Heart left ventricle (tissue), 16 donors: ENCODE data around the gene NDEL1. TPM values are rescaled to one million over a fixed set of nuclear protein-coding genes. Genes with fewer than 3 reads are reported as not detected.

Experiments used
- ATAC-seq, 4 donors: fragments of 200-7000 bp; cut with Tn5 transposase; one replicate each; pipeline ENCODE4 v1.9.1; 2020 to 2022; ENCODE audit warnings: moderate library complexity in 4 of 4, mild to moderate bottlenecking in 3 of 4, moderate number of reproducible peaks in 1 of 4
- DNase-seq, 5 donors: peaks; one replicate each; pipeline ENCODE4 v3.0.0-alpha.2; 2020
- H3K27ac ChIP-seq, 12 donors: fragments of 200-600 bp; sonication (generic) in 4 of 12; one replicate each; pipeline versions ENCODE4 v1.5.0 to v1.8.0; 2016 to 2022; ENCODE audit warnings: mild to moderate bottlenecking in 2 of 12
- H3K27me3 ChIP-seq, 9 donors: fragments of 200-600 bp; sonication (generic) in 2 of 9; one replicate each; pipeline versions ENCODE4 v1.5.1 to v1.8.0; 2016 to 2022; ENCODE audit warnings: mild to moderate bottlenecking in 3 of 9
- H3K36me3 ChIP-seq, 9 donors: fragments of 200-600 bp; sonication (generic) in 2 of 9; one replicate each; pipeline versions ENCODE4 v1.5.0 to v1.8.0; 2018 to 2022; ENCODE audit warnings: mild to moderate bottlenecking in 2 of 9
- H3K4me1 ChIP-seq, 12 donors: fragments of 200-600 bp; sonication (generic) in 4 of 12; one replicate each; pipeline versions ENCODE4 v1.5.0 to v1.8.0; 2016 to 2022; ENCODE audit warnings: mild to moderate bottlenecking in 3 of 12
- H3K4me3 ChIP-seq, 12 donors: fragments of 200-600 bp; sonication (generic) in 4 of 12; one replicate each; pipeline versions ENCODE4 v1.5.0 to v1.8.0; 2017 to 2022; ENCODE audit warnings: mild to moderate bottlenecking in 9 of 12, moderate library complexity in 4 of 12
- H3K9me3 ChIP-seq, 12 donors: fragments of 200-600 bp; sonication (generic) in 4 of 12; one replicate each; pipeline versions ENCODE4 v1.5.0 to v1.8.0; 2016 to 2022; ENCODE audit warnings: mild to moderate bottlenecking in 1 of 12
- CTCF ChIP-seq, 12 donors: fragments of 200-600 bp; sonication (generic) in 4 of 12; IDR thresholded peaks; one replicate each; pipeline versions ENCODE4 v1.5.0 to v1.8.0; 2018 to 2022; ENCODE audit warnings: antibody characterized with exemption in 12 of 12, mild to moderate bottlenecking in 5 of 12
- POLR2A ChIP-seq, 2 donors: fragments of 450-650 bp; IDR thresholded peaks; one replicate each; pipeline ENCODE4 v1.6.1; 2017; ENCODE audit warnings: antibody characterized with exemption in 2 of 2, mild to moderate bottlenecking in 2 of 2, moderate library complexity in 2 of 2
- WGBS, 4 donors: extraction: QIAGEN DNeasy Blood & Tissue Kit in 2 of 4; methylation state at CpG; one replicate each; pipeline versions ENCODE4 v1.1.5 to v1.1.7; 2013 to 2018; 5-methylcytosine and 5-hydroxymethylcytosine counted together
- intact Hi-C, 10 donors: fragments of 100-400 bp; cut with DNase I; formaldehyde crosslinking; loops; one replicate each; pipeline versions ENCODE4 v1.11.1 to v1.14.2; 2022
- polyA plus RNA-seq, 2 donors: library from polyadenylated mRNA; stranded (reverse); fragments of 200-250 nt; gene quantifications; one replicate each; pipeline ENCODE4 v1.2.3, GENCODE V29; 2013
- total RNA-seq, 9 donors: library from RNA; depleted of rRNA in 2 of 9; stranded (reverse); fragments of >200 nt in 2 of 9; fragmentation: NEBNext Ultra II Directional in 3 of 9; extraction: Animal tissue kit (Norgen Biotek cat#: 25700) in 3 of 9; gene quantifications; one replicate each; pipeline versions ENCODE4 v1.1.0 to v1.2.4, GENCODE V29; 2016 to 2023
- donor health status: ischemic (EF 13 %, LVEDD 7.1; RV severe dilation, severe dysfunction).
- donor health status: healthy with polysubstance abuse.
- donor health status: DM: no; HTN: yes; CAD: no.
- donor health status: DM: no; HTN: no; CAD: no.
- donor health status: ischemic (EF 25% LVEDD 6.9; RV normal size, moderate dysfunction).
- donor health status: ischemic (EF 25% LVEDD 5.7; RV mildly dilated, moderate dysfunction).
- donor health status: healthy.
- donor health status: DM: yes; HTN: yes; CAD: no.
- donor health status: ischemic (EF 35%, LVEDD 5.7; RV mildly dilated, moderate dysfunction).
- donor health status: nonischemic (EF 11% LVEDD 7.7; RV severe dilation, severe dysfunction).
- donor health status: DM: yes; HTN: yes; CAD: no.
- donor health status: PGD.
- donor health status: ischemic (EF 29% LVEDD 5.4; RV normal size, mild dysfunction).
- donor health status: nonischemic (EF 23%, LVEDD 6.1; RV moderate dilation, normal function).

Gene NDEL1
- total and polyA plus RNA-seq, 11 donors, result 16.5 to 36.4 (median 25.8) TPM

- no peak for DNase-seq
- intact Hi-C loops, result no loop called here
- 54 to 70% (median 61%) methylated on average over 2 of the region's 2 CpGs for WGBS, 4 donors
- TF ChIP-seq CTCF (IDR thresholded peaks at IDR 0.05) (no peak), POLR2A (IDR thresholded peaks at IDR 0.05) (no peak)
- no peak overlapping the region for H3K4me3 ChIP-seq
- H3K27me3 ChIP-seq, result no peaks in the 10 kb centered on the region
- no peaks in the 10 kb centered on the region for H3K9me3 ChIP-seq
- H3K27ac ChIP-seq, result peak overlapping the region in 5 of 12 donors; percentile 1 to 39 (median 25)
- peak in 2 of 4 donors; percentile 22 to 70 for ATAC-seq
- peaks cover 0 to 77% (median 57%) of the 10 kb centered on the region in 12 donors for H3K4me1 ChIP-seq
- H3K36me3 ChIP-seq, result peaks cover 0 to 58% (median 37%) of the 10 kb centered on the region in 9 donors
Observed at GRCh38 chr17:8441690-8442089, 6.0 kb downstream of the NDEL1 start.

GRCh38 chr17:8442310-8442709, 6.6 kb downstream of the NDEL1 start:
- Histone ChIP-seq H3K4me1 (peaks cover 0 to 75% (median 53%) of the 10 kb centered on the region in 12 donors), H3K27me3 (no peaks in the 10 kb centered on the region), H3K4me3 (no peak overlapping the region), H3K9me3 (no peaks in the 10 kb centered on the region), H3K36me3 (peaks cover 0 to 64% (median 43%) of the 10 kb centered on the region in 9 donors), H3K27ac (peak overlapping the region in 3 of 12 donors; percentile 11 to 39 (median 36))
- ATAC-seq (no peak), DNase-seq (no peak)
- intact Hi-C loops, result no loop called here
- 94 to 96% (median 95%) methylated on average over 2 of the region's 2 CpGs for WGBS, 4 donors
- TF ChIP-seq CTCF (IDR thresholded peaks at IDR 0.05), result no peak
- no peak for TF ChIP-seq POLR2A (IDR thresholded peaks at IDR 0.05)

- intact Hi-C loops, result no loop called here
- peaks cover 0 to 70% (median 57%) of the 10 kb centered on the region in 9 donors for H3K36me3 ChIP-seq
- TF ChIP-seq POLR2A (IDR thresholded peaks at IDR 0.05), result no peak
- no peak for TF ChIP-seq CTCF (IDR thresholded peaks at IDR 0.05)
- H3K4me1 ChIP-seq, result peaks cover 0 to 77% (median 47%) of the 10 kb centered on the region in 12 donors
- H3K9me3 ChIP-seq, result no peaks in the 10 kb centered on the region
- no peak overlapping the region for H3K4me3 ChIP-seq
- H3K27ac ChIP-seq, result no peak overlapping the region
- DNase-seq, result no peak
- ATAC-seq, result no peak
- 72 to 84% (median 78%) methylated on average over 7 of the region's 7 CpGs for WGBS, 4 donors
- no peaks in the 10 kb centered on the region for H3K27me3 ChIP-seq
Observed at GRCh38 chr17:8443756-8444155, 8.1 kb downstream of the NDEL1 start.

GRCh38 chr17:8444494-8444893, 8.8 kb downstream of the NDEL1 start:
- H3K36me3 ChIP-seq, result peaks cover 0 to 71% (median 59%) of the 10 kb centered on the region in 9 donors
- no peaks in the 10 kb centered on the region for H3K9me3 ChIP-seq
- no peak for ATAC-seq
- TF ChIP-seq POLR2A (IDR thresholded peaks at IDR 0.05) (no peak), CTCF (IDR thresholded peaks at IDR 0.05) (no peak)
- H3K4me3 ChIP-seq, result no peak overlapping the region
- WGBS, 4 donors, result 61 to 73% (median 68%) methylated on average over 4 of the region's 4 CpGs
- intact Hi-C loops, result no loop called here
- no peak overlapping the region for H3K27ac ChIP-seq
- no peaks in the 10 kb centered on the region for H3K27me3 ChIP-seq
- peaks cover 0 to 77% (median 47%) of the 10 kb centered on the region in 12 donors for H3K4me1 ChIP-seq
- DNase-seq, result no peak
